Measurements from ENCODE around the gene LRRFIP1. TPM values are rescaled to one million over a fixed set of nuclear protein-coding genes. Genes with fewer than 3 reads are reported as not detected.

The LRRFIP1 gene
- polyA plus RNA-seq, 1 donor (not counting 4 experiments of a cell fraction or from before 2014, with no cell fraction given): 115 TPM

GRCh38 chr2:237786936-237787335, 159.5 kb downstream of the LRRFIP1 start:
- no peaks in the 10 kb centered on the region for H3K9me1 ChIP-seq (ENCODE audit: control insufficient read depth, extremely low read depth, insufficient read depth, low read length)
- no peak for TF ChIP-seq EZH2 (IDR thresholded peaks at IDR 0.05; ENCODE audit: low read length)
- no peak for TF ChIP-seq CTCF (optimal IDR thresholded peaks at IDR 0.05 in 1 of 3, IDR thresholded peaks at IDR 0.05 in 1 of 3, conservative IDR thresholded peaks at IDR 0.05 in 1 of 3; ENCODE audit: extremely low read depth in 1 of 3, insufficient read depth in 2 of 3, low read length in 3 of 3)
- no peaks in the 10 kb centered on the region for H3K79me2 ChIP-seq (ENCODE audit: control insufficient read depth, insufficient read depth, low read length)
- dilution Hi-C loops (cut with MboI; ENCODE audit: extremely low pct_ligation_motif_present, low sequenced_read_pairs): no loop called here
- no peak overlapping the region for H3K9ac ChIP-seq (ENCODE audit: control insufficient read depth, extremely low read depth, insufficient read depth, low read length)
- peaks cover 0 to 5% of the 10 kb centered on the region in 2 experiments for H3K36me3 ChIP-seq (ENCODE audit: control insufficient read depth in 2 of 2, extremely low read depth in 1 of 2, insufficient read depth in 2 of 2, low read length in 2 of 2)
- no peaks in the 10 kb centered on the region for H3K27me3 ChIP-seq (ENCODE audit: control insufficient read depth, extremely low read depth, insufficient read depth, low read length)
- no peak overlapping the region for H3K4me2 ChIP-seq (ENCODE audit: control insufficient read depth, extremely low read depth, insufficient read depth, low read depth, low read length)
- FAIRE-seq: no peak
- no peak overlapping the region for H2AFZ ChIP-seq (ENCODE audit: control insufficient read depth, low read length)
- no peak overlapping the region for H3K27ac ChIP-seq (ENCODE audit: control insufficient read depth, insufficient read depth, low read length)
- H3K9me3 ChIP-seq (ENCODE audit: control insufficient read depth, low read depth, low read length): peaks cover 4% of the 10 kb centered on the region
- no peak overlapping the region for H3K4me3 ChIP-seq (ENCODE audit: control insufficient read depth in 2 of 3, extremely low read depth in 1 of 3, insufficient read depth in 2 of 3, low read depth in 1 of 3, low read length in 3 of 3)
- no peaks in the 10 kb centered on the region for H3K4me1 ChIP-seq (ENCODE audit: control insufficient read depth, extremely low read depth, insufficient read depth, low read length)
- no peak for DNase-seq (ENCODE audit: low read depth, low spot score)
- no peaks in the 10 kb centered on the region for H4K20me1 ChIP-seq (ENCODE audit: control insufficient read depth, extremely low read depth, insufficient read depth, low read length)

- Histone ChIP-seq H3K27ac (ENCODE audit: control insufficient read depth, insufficient read depth, low read length) (no peak overlapping the region), H4K20me1 (ENCODE audit: control insufficient read depth, extremely low read depth, insufficient read depth, low read length) (no peaks in the 10 kb centered on the region), H2AFZ (ENCODE audit: control insufficient read depth, low read length) (no peak overlapping the region), H3K4me3 (ENCODE audit: control insufficient read depth in 2 of 3, extremely low read depth in 1 of 3, insufficient read depth in 2 of 3, low read depth in 1 of 3, low read length in 3 of 3) (no peak overlapping the region), H3K9me3 (ENCODE audit: control insufficient read depth, low read depth, low read length) (peaks cover 4% of the 10 kb centered on the region), H3K79me2 (ENCODE audit: control insufficient read depth, insufficient read depth, low read length) (no peaks in the 10 kb centered on the region), H3K9me1 (ENCODE audit: control insufficient read depth, extremely low read depth, insufficient read depth, low read length) (no peaks in the 10 kb centered on the region), H3K36me3 (ENCODE audit: control insufficient read depth in 2 of 2, extremely low read depth in 1 of 2, insufficient read depth in 2 of 2, low read length in 2 of 2) (no peaks in the 10 kb centered on the region), H3K27me3 (ENCODE audit: control insufficient read depth, extremely low read depth, insufficient read depth, low read length) (no peaks in the 10 kb centered on the region), H3K4me2 (ENCODE audit: control insufficient read depth, extremely low read depth, insufficient read depth, low read depth, low read length) (no peak overlapping the region), H3K4me1 (ENCODE audit: control insufficient read depth, extremely low read depth, insufficient read depth, low read length) (no peaks in the 10 kb centered on the region), H3K9ac (ENCODE audit: control insufficient read depth, extremely low read depth, insufficient read depth, low read length) (no peak overlapping the region)
- TF ChIP-seq EZH2 (IDR thresholded peaks at IDR 0.05; ENCODE audit: low read length): no peak
- TF ChIP-seq CTCF (optimal IDR thresholded peaks at IDR 0.05 in 1 of 3, IDR thresholded peaks at IDR 0.05 in 1 of 3, conservative IDR thresholded peaks at IDR 0.05 in 1 of 3; ENCODE audit: extremely low read depth in 1 of 3, insufficient read depth in 2 of 3, low read length in 3 of 3): no peak
- FAIRE-seq: no peak
- DNase-seq (ENCODE audit: low read depth, low spot score): no peak
- dilution Hi-C loops (cut with MboI; ENCODE audit: extremely low pct_ligation_motif_present, low sequenced_read_pairs): no loop called here
Measured at GRCh38 chr2:237790353-237790752, 163.0 kb downstream of the LRRFIP1 start.
